Gastrocnemius medialis (tissue), 4 donors: ENCODE results near the gene TNFAIP8L1. TPM values are rescaled to one million over a fixed set of nuclear protein-coding genes. Genes with fewer than 3 reads are reported as not detected.

Experiments used
- ATAC-seq, 2 donors: fragments of 150-250 bp; one replicate each; pipeline ENCODE4 v1.9.1; 2016
- DNase-seq, 2 donors: peaks; one replicate each; pipeline ENCODE4 v3.0.0-alpha.2; 2019
- H3K27ac ChIP-seq, 4 donors: fragments of 200-600 bp; sonication (generic); 1 replicate in 1 of 4; 2 replicates in 3 of 4; pipeline ENCODE4 v1.5.1; 2016 to 2018; ENCODE audit warnings: mild to moderate bottlenecking in 2 of 4, moderate library complexity in 1 of 4
- H3K27me3 ChIP-seq, 3 donors: fragments of 200-600 bp; sonication (generic) in 2 of 3; 1 replicate in 1 of 3; 2 replicates in 2 of 3; pipeline versions ENCODE4 v1.5.1 to v1.6.0; 2016 to 2019; ENCODE audit warnings: mild to moderate bottlenecking in 1 of 3, moderate library complexity in 1 of 3
- H3K36me3 ChIP-seq, 2 donors: fragments of 200-600 bp; sonication (generic) in 1 of 2; one replicate each; pipeline ENCODE4 v1.5.1; 2017 to 2018
- H3K4me1 ChIP-seq, 2 donors: fragments of 200-600 bp; sonication (generic) in 1 of 2; one replicate each; pipeline ENCODE4 v1.5.1; 2016 to 2017; ENCODE audit warnings: mild to moderate bottlenecking in 2 of 2
- H3K4me3 ChIP-seq, 4 donors: fragments of 200-600 bp; sonication (generic) in 3 of 4; 1 replicate in 1 of 4; 2 replicates in 3 of 4; pipeline ENCODE4 v1.5.1; 2016 to 2019; ENCODE audit warnings: mild to moderate bottlenecking in 2 of 4
- H3K9me3 ChIP-seq, 3 donors: fragments of 200-600 bp; sonication (generic) in 2 of 3; 1 replicate in 1 of 3; 2 replicates in 2 of 3; pipeline ENCODE4 v1.5.1; 2016 to 2019
- CTCF ChIP-seq, 5 experiments: fragments of 450-650 bp in 3 of 5; fragments of 200-600 bp in 2 of 5; sonication (generic) in 2 of 5; IDR thresholded peaks in 4 of 5; conservative IDR thresholded peaks in 1 of 5; 1 replicate in 4 of 5; 2 replicates in 1 of 5; pipeline ENCODE4 v1.5.1; 2016 to 2019; ENCODE audit warnings: antibody characterized with exemption in 5 of 5, mild to moderate bottlenecking in 3 of 5, moderate library complexity in 3 of 5
- POLR2A ChIP-seq, 2 donors: fragments of 450-650 bp; IDR thresholded peaks; one replicate each; pipeline ENCODE4 v1.6.1; 2017; ENCODE audit warnings: antibody characterized with exemption in 2 of 2, mild to moderate bottlenecking in 2 of 2, moderate library complexity in 2 of 2
- in situ Hi-C, 4 donors: fragments of 200-750 bp; cut with MboI; loops; one replicate each; pipeline versions ENCODE4 v1.15.0 to v1.8.0; 2017; ENCODE audit warnings: low sequenced_read_pairs in 4 of 4
- intact Hi-C: fragments of 100-400 bp; cut with DNase I; formaldehyde crosslinking; loops from one replicate; pipeline ENCODE4 v1.15.1; 2023; ENCODE audit warnings: low total_unique reads
- total RNA-seq, 4 donors: library from RNA; depleted of rRNA; stranded (reverse); fragments of >200 nt; gene quantifications; one replicate each; pipeline versions ENCODE4 v1.1.0 to v1.2.3, GENCODE V29; 2016

TNFAIP8L1 gene
- total RNA-seq, 4 donors from 2014 or later, result 1.3 to 2.9 (median 1.7) TPM

DNA sequence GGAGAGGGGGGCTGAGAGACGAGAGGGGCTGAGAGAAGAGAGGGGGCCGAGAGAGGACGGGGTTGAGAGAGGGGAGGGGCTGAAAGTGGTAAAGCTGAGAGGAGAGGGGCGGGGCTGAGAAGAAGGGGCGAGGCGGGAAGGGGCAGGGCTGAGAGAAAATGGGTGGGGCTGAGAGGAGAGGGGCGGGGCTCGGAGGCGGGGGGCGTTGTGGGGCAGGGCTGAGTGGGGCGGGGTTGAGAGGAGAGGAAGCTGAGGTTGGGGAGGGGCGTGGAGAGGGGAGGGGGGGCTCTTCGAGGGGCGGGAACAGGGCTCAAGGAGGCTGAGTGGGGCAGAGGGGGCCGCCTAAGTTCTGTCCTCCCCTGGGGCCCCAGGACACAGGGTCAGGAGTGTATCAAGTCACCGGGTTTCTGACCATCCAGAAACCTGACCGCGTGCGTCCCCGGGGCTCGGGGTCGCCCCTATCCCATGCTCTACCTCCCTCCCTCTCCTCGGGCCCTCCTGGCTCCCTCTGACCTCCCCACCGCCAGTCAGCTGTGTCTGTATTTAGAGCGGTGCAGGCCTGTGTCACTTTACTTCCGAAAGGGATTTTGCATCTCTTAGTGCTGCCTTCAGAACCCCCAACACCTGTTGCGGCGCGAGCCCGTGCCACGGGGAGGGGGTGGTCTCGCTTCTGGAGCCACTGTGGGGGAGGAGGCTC is 41.2 kb upstream of the TNFAIP8L1 start:
- no peaks in the 10 kb centered on the region for H3K4me1 ChIP-seq
- in situ Hi-C loops, result no loop called here
- no peak overlapping the region for H3K27ac ChIP-seq
- intact Hi-C loops, result no loop called here
- H3K9me3 ChIP-seq, result no peaks in the 10 kb centered on the region
- no peak for TF ChIP-seq POLR2A (IDR thresholded peaks at IDR 0.05)
- no peak for TF ChIP-seq CTCF (IDR thresholded peaks at IDR 0.05 in 4 of 5, conservative IDR thresholded peaks at IDR 0.05 in 1 of 5)
- H3K27me3 ChIP-seq, result peaks cover 36 to 48% (median 38%) of the 10 kb centered on the region in 3 donors
- ATAC-seq (no peak), DNase-seq (no peak)
- H3K36me3 ChIP-seq, result no peaks in the 10 kb centered on the region
- peak overlapping the region in 1 of 4 donors; percentile 18 for H3K4me3 ChIP-seq

GRCh38 chr19:4598712-4599111 is 40.6 kb upstream of the TNFAIP8L1 start:
- Histone ChIP-seq H3K36me3 (no peaks in the 10 kb centered on the region), H3K27ac (no peak overlapping the region), H3K4me1 (no peaks in the 10 kb centered on the region), H3K27me3 (peaks cover 36 to 48% (median 38%) of the 10 kb centered on the region in 3 donors), H3K9me3 (no peaks in the 10 kb centered on the region), H3K4me3 (peak overlapping the region in 1 of 4 donors; percentile 18)
- no peak for ATAC-seq
- DNase-seq, result no peak
- in situ Hi-C loops (no loop called here), intact Hi-C loops (no loop called here)
- TF ChIP-seq CTCF (IDR thresholded peaks at IDR 0.05 in 4 of 5, conservative IDR thresholded peaks at IDR 0.05 in 1 of 5) (no peak), POLR2A (IDR thresholded peaks at IDR 0.05) (no peak)

GRCh38 chr19:4600082-4600481 is 39.2 kb upstream of the TNFAIP8L1 start:
- intact Hi-C loops (no loop called here), in situ Hi-C loops (loop anchor here in 1 of 4 donors (25.0 kb wide), 1 partner anchor 338 kb away; no protein-coding TSS in a partner anchor)
- no peaks in the 10 kb centered on the region for H3K4me1 ChIP-seq
- H3K9me3 ChIP-seq, result no peaks in the 10 kb centered on the region
- no peak overlapping the region for H3K4me3 ChIP-seq
- TF ChIP-seq CTCF (IDR thresholded peaks at IDR 0.05 in 4 of 5, conservative IDR thresholded peaks at IDR 0.05 in 1 of 5) (no peak), POLR2A (IDR thresholded peaks at IDR 0.05) (no peak)
- H3K36me3 ChIP-seq, result no peaks in the 10 kb centered on the region
- H3K27ac ChIP-seq, result no peak overlapping the region
- ATAC-seq (no peak), DNase-seq (no peak)
- H3K27me3 ChIP-seq, result peaks cover 36 to 44% (median 38%) of the 10 kb centered on the region in 3 donors

GRCh38 chr19:4600893-4601292 is 38.4 kb upstream of the TNFAIP8L1 start:
- no peak for TF ChIP-seq POLR2A (IDR thresholded peaks at IDR 0.05)
- TF ChIP-seq CTCF (IDR thresholded peaks at IDR 0.05 in 4 of 5, conservative IDR thresholded peaks at IDR 0.05 in 1 of 5), result no peak
- intact Hi-C loops, result no loop called here

More at GRCh38 chr19:4600893-4601292, 38.4 kb upstream of the TNFAIP8L1 start:
- in situ Hi-C loops, result loop anchor here in 1 of 4 donors (25.0 kb wide), 1 partner anchor 339 kb away; no protein-coding TSS in a partner anchor
- no peaks in the 10 kb centered on the region for H3K9me3 ChIP-seq
- ATAC-seq (no peak), DNase-seq (no peak)
- no peak overlapping the region for H3K27ac ChIP-seq
- H3K4me3 ChIP-seq, result no peak overlapping the region
- H3K36me3 ChIP-seq, result no peaks in the 10 kb centered on the region
- peaks cover 28 to 36% (median 34%) of the 10 kb centered on the region in 3 donors for H3K27me3 ChIP-seq
- no peaks in the 10 kb centered on the region for H3K4me1 ChIP-seq
